SJCRH30 (cell line): Measurements from ENCODE around the gene PPARD. TPM values are rescaled to one million over a fixed set of nuclear protein-coding genes. Genes with fewer than 3 reads are reported as not detected.
A peak's percentile ranks its signal among the peaks of the same experiment; 100 is the strongest.
"Not testable (repeated sequence)": the region's sequence is repeated elsewhere in the genome, so short reads cannot be mapped to it uniquely, and the experiment has no call there.

Source experiments
- DNase-seq, 2 experiments: peaks; one replicate each; pipeline ENCODE4 v3.0.0-alpha.2; 2015 to 2020
- H3K27ac ChIP-seq: fragments of 250-450 bp; sonication (Bioruptor Pico); 2 replicates; pipeline ENCODE4 v1.5.1; 2020; ENCODE audit warnings: mild to moderate bottlenecking, moderate library complexity
- H3K27me3 ChIP-seq: fragments of 250-450 bp; sonication (Bioruptor Pico); 2 replicates; pipeline ENCODE4 v1.5.1; 2020; ENCODE audit warnings: mild to moderate bottlenecking, moderate library complexity
- H3K36me3 ChIP-seq: fragments of 250-450 bp; sonication (Bioruptor Pico); 2 replicates; pipeline ENCODE4 v1.5.1; 2020; ENCODE audit warnings: mild to moderate bottlenecking, moderate library complexity
- H3K4me1 ChIP-seq: fragments of 250-450 bp; sonication (Bioruptor Pico); 2 replicates; pipeline ENCODE4 v1.5.1; 2020; ENCODE audit warnings: mild to moderate bottlenecking, moderate library complexity
- H3K4me3 ChIP-seq: fragments of 250-450 bp; sonication (Bioruptor Pico); 2 replicates; pipeline ENCODE4 v1.5.1; 2020; ENCODE audit warnings: mild to moderate bottlenecking, moderate library complexity
- H3K9me3 ChIP-seq: fragments of 250-450 bp; sonication (Bioruptor Pico); replicated peaks from 2 replicates; pipeline ENCODE4 v1.5.1; 2020; ENCODE audit warnings: mild to moderate bottlenecking, moderate library complexity
- total RNA-seq: library from RNA; depleted of rRNA; stranded (reverse); fragments of >200 nt; shearing (Covaris generic); gene quantifications from 2 replicates; pipeline ENCODE4 v1.2.3, GENCODE V29; 2014

PPARD gene
- total RNA-seq, 1 experiment from 2014 or later: 10.6 TPM

DNA sequence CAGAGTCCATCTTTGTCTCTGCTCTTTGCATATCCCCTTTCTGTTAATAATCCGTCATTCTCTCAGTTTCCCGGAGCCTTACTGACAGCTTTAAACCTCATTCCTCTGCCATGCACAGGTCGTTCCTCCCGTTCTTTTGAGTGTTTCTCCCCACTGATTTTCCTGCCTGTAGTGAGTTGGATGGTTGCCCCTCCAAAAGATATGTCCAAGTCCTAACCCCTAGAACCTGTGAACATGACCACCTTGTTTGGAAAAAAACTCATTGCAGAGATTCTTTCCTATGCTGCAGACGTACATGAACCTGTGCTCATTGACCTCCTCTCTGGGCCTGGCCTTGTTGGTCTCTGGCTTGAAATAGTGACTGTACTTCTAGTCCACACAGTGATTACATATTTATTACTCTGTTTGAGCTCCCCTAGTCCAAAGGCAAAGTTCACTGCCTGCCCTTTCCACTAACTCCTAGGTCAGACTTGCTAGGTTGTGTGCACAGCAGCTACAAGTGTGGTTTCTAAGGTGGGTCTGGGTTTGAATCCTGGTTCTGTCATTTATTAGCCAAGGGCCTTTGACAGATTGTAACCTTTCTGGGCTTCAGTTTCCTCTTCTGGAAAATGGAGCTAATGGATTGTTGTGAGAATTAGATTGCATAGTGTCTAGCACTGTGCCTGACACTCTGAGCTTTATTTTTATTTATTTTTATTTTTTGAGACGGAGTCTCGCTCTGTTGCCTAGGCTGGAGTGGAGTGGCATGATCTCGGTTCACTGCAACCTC lies 29.3 kb downstream of the PPARD start:
- peaks cover 8% of the 10 kb centered on the region; the same call in 1 of the 2 replicates for H3K4me1 ChIP-seq
- H3K9me3 ChIP-seq: no peaks in the 10 kb centered on the region
- H3K27ac ChIP-seq: no peak overlapping the region

GRCh38 chr6:35372633-35373032 lies 30.3 kb downstream of the PPARD start:
- H3K4me1 ChIP-seq: peaks cover 8% of the 10 kb centered on the region; the same call in 1 of the 2 replicates
- no peaks in the 10 kb centered on the region for H3K27me3 ChIP-seq
- H3K36me3 ChIP-seq: peaks cover 5% of the 10 kb centered on the region; the same call in 1 of the 2 replicates
- H3K4me3 ChIP-seq: no peak overlapping the region
- no peaks in the 10 kb centered on the region for H3K9me3 ChIP-seq
- no peak overlapping the region for H3K27ac ChIP-seq
- no peak for DNase-seq

More for the DNA sequence above, 29.3 kb downstream of the PPARD start:
- DNase-seq: no peak
- Histone ChIP-seq H3K27me3 (no peaks in the 10 kb centered on the region), H3K4me3 (no peak overlapping the region), H3K36me3 (peaks cover 8% of the 10 kb centered on the region; the same call in 1 of the 2 replicates)

- Histone ChIP-seq H3K9me3 (no peaks in the 10 kb centered on the region), H3K27me3 (no peaks in the 10 kb centered on the region), H3K36me3 (no peaks in the 10 kb centered on the region), H3K4me1 (no peaks in the 10 kb centered on the region), H3K27ac (no peak overlapping the region), H3K4me3 (no peak overlapping the region)
- DNase-seq: no peak
These were observed 33.9 kb downstream of the PPARD start for GRCh38 chr6:35376281-35376680.

DNA sequence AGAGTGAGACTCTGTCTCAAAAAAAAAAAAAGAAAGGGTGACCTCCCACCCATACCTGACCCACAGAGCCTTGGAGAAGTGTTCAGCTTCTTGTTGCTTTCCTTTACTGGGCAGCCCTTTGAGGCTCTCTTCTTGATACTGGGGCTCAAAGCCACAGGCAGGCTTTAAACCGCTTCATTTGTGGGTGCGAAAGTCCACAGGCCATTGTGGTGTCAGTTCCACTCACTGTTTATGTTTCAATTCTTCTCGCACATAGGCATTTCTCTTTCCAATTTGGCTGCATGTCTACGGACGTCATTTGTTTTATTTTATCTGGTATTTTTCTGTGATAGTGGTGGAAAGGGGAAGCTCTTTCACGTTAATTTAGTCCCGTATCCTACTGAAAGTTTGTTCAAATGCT lies 34.6 kb downstream of the PPARD start:
- DNase-seq: no peak
- Histone ChIP-seq H3K4me3 (no peak overlapping the region), H3K4me1 (no peaks in the 10 kb centered on the region), H3K9me3 (no peaks in the 10 kb centered on the region), H3K27ac (no peak overlapping the region), H3K27me3 (no peaks in the 10 kb centered on the region), H3K36me3 (no peaks in the 10 kb centered on the region)

DNA sequence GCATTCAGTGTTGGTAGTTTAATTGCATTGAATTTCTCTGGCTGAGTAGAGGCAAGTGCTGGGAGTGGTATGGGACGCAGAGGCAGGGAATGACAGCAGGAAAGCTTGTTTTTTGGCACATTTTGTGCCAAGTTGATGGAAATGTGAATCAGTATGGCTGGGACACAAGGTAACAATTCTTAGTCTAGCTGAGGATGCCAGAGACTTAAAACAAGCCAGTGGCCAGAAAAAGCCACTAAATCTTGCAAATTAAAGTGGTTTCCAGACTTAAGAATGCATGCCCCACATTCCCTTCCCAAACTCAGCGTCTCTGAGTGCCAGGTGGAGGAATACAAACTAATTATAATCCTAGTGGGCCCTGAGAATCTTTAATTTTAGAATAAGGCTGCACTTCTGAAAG lies 35.9 kb downstream of the PPARD start:
- Histone ChIP-seq H3K36me3 (0 out of 2 replicates have a peak, but pooled peaks cover 3% of the 10 kb centered on the region), H3K27me3 (no peaks in the 10 kb centered on the region), H3K4me1 (no peaks in the 10 kb centered on the region), H3K9me3 (no peaks in the 10 kb centered on the region), H3K4me3 (no peak overlapping the region), H3K27ac (no peak overlapping the region)
- no peak for DNase-seq

- Histone ChIP-seq H3K4me3 (no peak overlapping the region), H3K9me3 (no peaks in the 10 kb centered on the region), H3K36me3 (0 out of 2 replicates have a peak, but pooled peaks cover 3% of the 10 kb centered on the region), H3K27ac (no peak overlapping the region), H3K4me1 (no peaks in the 10 kb centered on the region), H3K27me3 (no peaks in the 10 kb centered on the region)
- no peak for DNase-seq
These were observed 38.8 kb downstream of the PPARD start for GRCh38 chr6:35381132-35381531.

DNA sequence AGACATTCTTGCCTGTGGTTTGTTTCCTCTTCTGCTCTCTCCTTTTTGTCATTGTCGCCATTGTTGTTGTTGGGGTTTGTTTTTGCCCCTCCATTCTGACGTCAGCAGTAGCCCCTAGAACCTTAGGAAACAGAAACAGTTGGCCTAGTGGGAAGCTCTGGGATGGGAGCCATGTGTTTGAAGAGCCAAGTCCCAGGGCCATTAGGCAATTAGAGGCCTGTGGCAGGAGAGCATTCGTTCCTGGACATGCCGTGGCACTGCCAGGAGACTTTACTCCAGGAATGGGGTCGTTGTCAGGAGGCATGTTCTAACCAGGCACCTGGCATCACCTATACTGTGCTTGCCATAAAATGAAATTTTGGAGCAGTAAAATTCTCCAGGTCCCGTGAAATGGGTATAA lies 39.7 kb downstream of the PPARD start:
- H3K27me3 ChIP-seq: no peaks in the 10 kb centered on the region
- H3K36me3 ChIP-seq: 0 out of 2 replicates have a peak, but pooled peaks cover 3% of the 10 kb centered on the region
- H3K9me3 ChIP-seq: no peaks in the 10 kb centered on the region
- H3K27ac ChIP-seq: no peak overlapping the region
- H3K4me1 ChIP-seq: no peaks in the 10 kb centered on the region
- DNase-seq: no peak
- H3K4me3 ChIP-seq: no peak overlapping the region

GRCh38 chr6:35385457-35386202 lies 43.3 kb downstream of the PPARD start:
- H3K27ac ChIP-seq: no peak overlapping the region
- H3K4me3 ChIP-seq: no peak overlapping the region
- no peaks in the 10 kb centered on the region for H3K9me3 ChIP-seq
- DNase-seq: no peak
- 0 out of 2 replicates have a peak, but pooled peaks cover 3% of the 10 kb centered on the region for H3K36me3 ChIP-seq
- H3K4me1 ChIP-seq: no peaks in the 10 kb centered on the region
- no peaks in the 10 kb centered on the region for H3K27me3 ChIP-seq

GRCh38 chr6:35386989-35387388 lies 44.6 kb downstream of the PPARD start:
- H3K4me1 ChIP-seq: peaks cover 10% of the 10 kb centered on the region; the same call in 1 of the 2 replicates
- H3K36me3 ChIP-seq: 0 out of 2 replicates have a peak, but pooled peaks cover 3% of the 10 kb centered on the region
- no peak overlapping the region for H3K27ac ChIP-seq
- H3K4me3 ChIP-seq: no peak overlapping the region
- DNase-seq: no peak
- H3K9me3 ChIP-seq: no peaks in the 10 kb centered on the region
- H3K27me3 ChIP-seq: no peaks in the 10 kb centered on the region

GRCh38 chr6:35388030-35388429 lies 45.7 kb downstream of the PPARD start:
- peaks cover 10% of the 10 kb centered on the region; the same call in 1 of the 2 replicates for H3K4me1 ChIP-seq

DNA sequence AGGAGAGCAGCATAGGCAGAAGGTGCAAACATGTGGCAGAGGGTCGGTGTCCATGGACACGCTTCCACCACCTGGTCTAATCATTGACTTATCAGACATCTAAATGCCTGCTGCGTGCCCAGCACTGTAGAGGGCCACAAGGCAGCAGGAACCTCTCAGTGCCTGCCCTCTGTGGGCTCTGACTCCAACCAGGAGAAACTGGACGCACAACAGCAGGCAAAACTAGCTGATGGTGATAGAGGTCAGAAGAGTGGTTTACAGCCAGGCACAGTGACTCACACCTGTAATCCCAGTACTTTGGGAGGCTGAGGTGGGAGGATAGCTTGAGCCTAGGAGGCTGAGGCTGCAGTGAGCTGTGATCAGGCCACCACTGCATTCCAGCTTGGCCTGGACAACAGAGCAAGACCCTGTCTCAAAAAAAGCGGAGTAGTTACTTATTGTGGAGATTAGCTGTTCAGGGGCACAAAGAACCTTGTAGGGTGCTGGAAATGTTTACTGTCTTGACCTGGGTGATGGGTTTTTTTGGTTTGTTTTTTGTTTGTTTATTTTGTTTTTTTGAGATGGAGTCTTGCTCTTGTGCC lies 46.5 kb downstream of the PPARD start:
- H3K9me3 ChIP-seq: no peaks in the 10 kb centered on the region
- H3K4me3 ChIP-seq: no peak overlapping the region
- H3K4me1 ChIP-seq: peaks cover 10% of the 10 kb centered on the region; the same call in 1 of the 2 replicates
- no peaks in the 10 kb centered on the region for H3K27me3 ChIP-seq
- no peak for DNase-seq
- H3K36me3 ChIP-seq: no peaks in the 10 kb centered on the region
- H3K27ac ChIP-seq: no peak overlapping the region

More at GRCh38 chr6:35388030-35388429, 45.7 kb downstream of the PPARD start:
- H3K36me3 ChIP-seq: no peaks in the 10 kb centered on the region
- DNase-seq: no peak
- no peak overlapping the region for H3K4me3 ChIP-seq
- H3K9me3 ChIP-seq: no peaks in the 10 kb centered on the region
- no peaks in the 10 kb centered on the region for H3K27me3 ChIP-seq
- no peak overlapping the region for H3K27ac ChIP-seq

DNA sequence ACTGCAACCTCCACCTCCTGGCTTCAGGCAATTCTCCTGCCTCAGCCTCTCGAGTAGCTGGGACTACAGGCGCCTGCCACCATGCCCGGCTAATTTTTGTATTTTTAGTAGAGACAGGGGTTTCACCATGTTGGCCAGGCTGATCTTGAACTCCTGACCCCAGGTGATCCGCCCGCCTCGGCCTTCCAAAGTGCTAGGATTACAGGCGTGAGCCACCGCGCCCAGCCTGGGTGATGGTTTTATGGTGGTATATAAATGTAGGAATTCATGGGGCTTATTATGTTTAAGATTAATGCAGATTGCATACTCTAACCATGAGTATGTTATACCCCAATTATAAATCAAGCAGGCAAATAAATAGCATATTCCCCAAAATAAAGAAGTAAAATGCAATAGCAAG lies 47.0 kb downstream of the PPARD start:
- not testable (repeated sequence) for H3K4me1 ChIP-seq, DNase-seq, H3K27ac ChIP-seq

GRCh38 chr6:35391240-35391968 lies 49.0 kb downstream of the PPARD start:
- peak; percentile 12 to 27 for DNase-seq
- Histone ChIP-seq H3K27me3 (no peaks in the 10 kb centered on the region), H3K4me3 (no peak overlapping the region), H3K36me3 (no peaks in the 10 kb centered on the region), H3K27ac (peak overlapping the region; percentile 54), H3K4me1 (peaks cover 10% of the 10 kb centered on the region; the same call in 1 of the 2 replicates), H3K9me3 (no peaks in the 10 kb centered on the region)

More for the DNA sequence above, 47.0 kb downstream of the PPARD start:
- not testable (repeated sequence) for H3K36me3 ChIP-seq, H3K9me3 ChIP-seq, H3K27me3 ChIP-seq, H3K4me3 ChIP-seq

DNA sequence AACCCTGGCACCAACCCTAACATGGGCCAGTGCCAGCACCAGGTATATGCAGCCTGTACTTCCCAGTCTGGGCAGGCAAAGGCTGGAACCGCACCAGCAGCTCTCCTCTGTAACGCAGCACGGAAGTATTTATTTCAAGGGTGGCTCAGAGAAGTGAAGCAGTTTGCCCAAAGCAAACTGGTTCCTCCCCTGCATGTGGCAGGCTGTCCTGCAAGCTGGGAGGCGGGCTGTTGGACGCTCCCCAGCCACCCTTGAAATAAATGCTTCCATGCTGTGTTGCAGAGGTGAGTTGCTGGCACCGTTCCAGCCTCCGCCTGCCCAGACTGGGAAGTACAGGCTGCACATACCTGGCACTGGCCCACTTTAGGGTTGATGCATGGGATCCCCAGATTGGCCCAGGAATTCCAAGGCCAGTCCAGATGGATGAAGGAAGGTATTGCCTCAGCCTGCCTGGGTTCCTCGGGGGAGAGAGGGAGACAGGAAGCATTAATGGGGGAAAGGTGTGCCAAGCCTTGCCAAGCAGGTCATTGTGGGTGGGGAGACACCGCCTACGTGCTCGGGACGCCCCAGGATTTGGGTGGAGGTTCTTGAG lies 49.8 kb downstream of the PPARD start:
- no peak for DNase-seq
- peaks cover 10% of the 10 kb centered on the region; the same call in 1 of the 2 replicates for H3K4me1 ChIP-seq
- no peak overlapping the region for H3K4me3 ChIP-seq
- peak overlapping the region; percentile 54; the same call in 1 of the 2 replicates for H3K27ac ChIP-seq
- no peaks in the 10 kb centered on the region for H3K27me3 ChIP-seq
- no peaks in the 10 kb centered on the region for H3K9me3 ChIP-seq
- H3K36me3 ChIP-seq: no peaks in the 10 kb centered on the region
